ENCODE results near the gene IGSF9. TPM values are rescaled to one million over a fixed set of nuclear protein-coding genes. Genes with fewer than 3 reads are reported as not detected.

The IGSF9 gene
- total and polyA plus RNA-seq, 2 experiments from 2014 or later: 10.3 to 27.6 TPM

- TF ChIP-seq ZNF114 (CRISPR knock-in tag; IDR thresholded peaks at IDR 0.05): no peak
- TF ChIP-seq, protein P1, sequence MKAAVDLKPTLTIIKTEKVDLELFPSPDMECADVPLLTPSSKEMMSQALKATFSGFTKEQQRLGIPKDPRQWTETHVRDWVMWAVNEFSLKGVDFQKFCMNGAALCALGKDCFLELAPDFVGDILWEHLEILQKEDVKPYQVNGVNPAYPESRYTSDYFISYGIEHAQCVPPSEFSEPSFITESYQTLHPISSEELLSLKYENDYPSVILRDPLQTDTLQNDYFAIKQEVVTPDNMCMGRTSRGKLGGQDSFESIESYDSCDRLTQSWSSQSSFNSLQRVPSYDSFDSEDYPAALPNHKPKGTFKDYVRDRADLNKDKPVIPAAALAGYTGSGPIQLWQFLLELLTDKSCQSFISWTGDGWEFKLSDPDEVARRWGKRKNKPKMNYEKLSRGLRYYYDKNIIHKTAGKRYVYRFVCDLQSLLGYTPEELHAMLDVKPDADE (IDR thresholded peaks at IDR 0.05): no peak
- TF ChIP-seq NANOG (IDR thresholded peaks at IDR 0.05; ENCODE audit: borderline replicate concordance): no peak
- no peak for TF ChIP-seq CREB1 (CRISPR knock-in tag; IDR thresholded peaks at IDR 0.05; ENCODE audit: low read depth)
- TF ChIP-seq JUNB (IDR thresholded peaks at IDR 0.05; ENCODE audit: unreplicated experiment): no peak
- TF ChIP-seq STAT1 (IDR thresholded peaks at IDR 0.05; ENCODE audit: unreplicated experiment): no peak
- no peak for TF ChIP-seq ZNF331 (CRISPR knock-in tag; IDR thresholded peaks at IDR 0.05; ENCODE audit: low read depth)
- TF ChIP-seq CTCF (conservative IDR thresholded peaks at IDR 0.05; ENCODE audit: low read depth in 2 of 2): no peak
- no peak for TF ChIP-seq EZH2phosphoT487 (IDR thresholded peaks at IDR 0.05; ENCODE audit: unreplicated experiment)
- TF ChIP-seq EZH2 (IDR thresholded peaks at IDR 0.05; ENCODE audit: low read depth, unreplicated experiment): no peak
These were observed 7.1 kb downstream of the IGSF9 start (continued) for GRCh38 chr1:159938211-159938852.

GRCh38 chr1:159937054-159937750 lies 8.2 kb downstream of the IGSF9 start:
- no peak overlapping the region for H3K4me3 Mint-ChIP-seq
- H3K4me3 ChIP-seq: peak overlapping the region; percentile 34; the same call in 1 of the 2 replicates
- no peaks in the 10 kb centered on the region for H3K9me2 ChIP-seq (ENCODE audit: insufficient read depth)
- no peaks in the 10 kb centered on the region for H3F3A ChIP-seq (replicated peaks; ENCODE audit: low read depth)
- H3K27me3 Mint-ChIP-seq (ENCODE audit: insufficient read depth, low read depth, poor library complexity): peaks cover 23% of the 10 kb centered on the region
- peak overlapping the region; percentile 65; the same call in 1 of the 2 replicates for H3K27ac Mint-ChIP-seq
- H3K4me1 ChIP-seq (ENCODE audit: insufficient read depth): peaks cover 19% of the 10 kb centered on the region
- H3K27ac ChIP-seq (ENCODE audit: low read depth): no peak overlapping the region
- H3K27me3 ChIP-seq (ENCODE audit: insufficient read depth): no peaks in the 10 kb centered on the region
- H3K36me3 ChIP-seq (ENCODE audit: insufficient read depth): 0 out of 2 replicates have a peak, but pooled peaks cover 12% of the 10 kb centered on the region
- peaks cover 34% of the 10 kb centered on the region for H3K4me1 Mint-ChIP-seq
- peaks cover 4% of the 10 kb centered on the region; the same call in 1 of the 2 replicates for H4K20me1 ChIP-seq (replicated peaks; ENCODE audit: insufficient read depth)
- peak overlapping the region; percentile 69 for H3K4me2 ChIP-seq
- ATAC-seq (peak; percentile 16), DNase-seq (ENCODE audit: low spot score) (peak; percentile 75)
- no peaks in the 10 kb centered on the region for H3K79me2 ChIP-seq (replicated peaks; ENCODE audit: insufficient read depth)
- no peak overlapping the region for H2AFZ ChIP-seq
- peaks cover 43% of the 10 kb centered on the region for H3K36me3 Mint-ChIP-seq (ENCODE audit: low read depth)
- no peaks in the 10 kb centered on the region; the same call in 2 of the 3 replicates for H3K9me3 Mint-ChIP-seq
- TF ChIP-seq, protein P2, sequence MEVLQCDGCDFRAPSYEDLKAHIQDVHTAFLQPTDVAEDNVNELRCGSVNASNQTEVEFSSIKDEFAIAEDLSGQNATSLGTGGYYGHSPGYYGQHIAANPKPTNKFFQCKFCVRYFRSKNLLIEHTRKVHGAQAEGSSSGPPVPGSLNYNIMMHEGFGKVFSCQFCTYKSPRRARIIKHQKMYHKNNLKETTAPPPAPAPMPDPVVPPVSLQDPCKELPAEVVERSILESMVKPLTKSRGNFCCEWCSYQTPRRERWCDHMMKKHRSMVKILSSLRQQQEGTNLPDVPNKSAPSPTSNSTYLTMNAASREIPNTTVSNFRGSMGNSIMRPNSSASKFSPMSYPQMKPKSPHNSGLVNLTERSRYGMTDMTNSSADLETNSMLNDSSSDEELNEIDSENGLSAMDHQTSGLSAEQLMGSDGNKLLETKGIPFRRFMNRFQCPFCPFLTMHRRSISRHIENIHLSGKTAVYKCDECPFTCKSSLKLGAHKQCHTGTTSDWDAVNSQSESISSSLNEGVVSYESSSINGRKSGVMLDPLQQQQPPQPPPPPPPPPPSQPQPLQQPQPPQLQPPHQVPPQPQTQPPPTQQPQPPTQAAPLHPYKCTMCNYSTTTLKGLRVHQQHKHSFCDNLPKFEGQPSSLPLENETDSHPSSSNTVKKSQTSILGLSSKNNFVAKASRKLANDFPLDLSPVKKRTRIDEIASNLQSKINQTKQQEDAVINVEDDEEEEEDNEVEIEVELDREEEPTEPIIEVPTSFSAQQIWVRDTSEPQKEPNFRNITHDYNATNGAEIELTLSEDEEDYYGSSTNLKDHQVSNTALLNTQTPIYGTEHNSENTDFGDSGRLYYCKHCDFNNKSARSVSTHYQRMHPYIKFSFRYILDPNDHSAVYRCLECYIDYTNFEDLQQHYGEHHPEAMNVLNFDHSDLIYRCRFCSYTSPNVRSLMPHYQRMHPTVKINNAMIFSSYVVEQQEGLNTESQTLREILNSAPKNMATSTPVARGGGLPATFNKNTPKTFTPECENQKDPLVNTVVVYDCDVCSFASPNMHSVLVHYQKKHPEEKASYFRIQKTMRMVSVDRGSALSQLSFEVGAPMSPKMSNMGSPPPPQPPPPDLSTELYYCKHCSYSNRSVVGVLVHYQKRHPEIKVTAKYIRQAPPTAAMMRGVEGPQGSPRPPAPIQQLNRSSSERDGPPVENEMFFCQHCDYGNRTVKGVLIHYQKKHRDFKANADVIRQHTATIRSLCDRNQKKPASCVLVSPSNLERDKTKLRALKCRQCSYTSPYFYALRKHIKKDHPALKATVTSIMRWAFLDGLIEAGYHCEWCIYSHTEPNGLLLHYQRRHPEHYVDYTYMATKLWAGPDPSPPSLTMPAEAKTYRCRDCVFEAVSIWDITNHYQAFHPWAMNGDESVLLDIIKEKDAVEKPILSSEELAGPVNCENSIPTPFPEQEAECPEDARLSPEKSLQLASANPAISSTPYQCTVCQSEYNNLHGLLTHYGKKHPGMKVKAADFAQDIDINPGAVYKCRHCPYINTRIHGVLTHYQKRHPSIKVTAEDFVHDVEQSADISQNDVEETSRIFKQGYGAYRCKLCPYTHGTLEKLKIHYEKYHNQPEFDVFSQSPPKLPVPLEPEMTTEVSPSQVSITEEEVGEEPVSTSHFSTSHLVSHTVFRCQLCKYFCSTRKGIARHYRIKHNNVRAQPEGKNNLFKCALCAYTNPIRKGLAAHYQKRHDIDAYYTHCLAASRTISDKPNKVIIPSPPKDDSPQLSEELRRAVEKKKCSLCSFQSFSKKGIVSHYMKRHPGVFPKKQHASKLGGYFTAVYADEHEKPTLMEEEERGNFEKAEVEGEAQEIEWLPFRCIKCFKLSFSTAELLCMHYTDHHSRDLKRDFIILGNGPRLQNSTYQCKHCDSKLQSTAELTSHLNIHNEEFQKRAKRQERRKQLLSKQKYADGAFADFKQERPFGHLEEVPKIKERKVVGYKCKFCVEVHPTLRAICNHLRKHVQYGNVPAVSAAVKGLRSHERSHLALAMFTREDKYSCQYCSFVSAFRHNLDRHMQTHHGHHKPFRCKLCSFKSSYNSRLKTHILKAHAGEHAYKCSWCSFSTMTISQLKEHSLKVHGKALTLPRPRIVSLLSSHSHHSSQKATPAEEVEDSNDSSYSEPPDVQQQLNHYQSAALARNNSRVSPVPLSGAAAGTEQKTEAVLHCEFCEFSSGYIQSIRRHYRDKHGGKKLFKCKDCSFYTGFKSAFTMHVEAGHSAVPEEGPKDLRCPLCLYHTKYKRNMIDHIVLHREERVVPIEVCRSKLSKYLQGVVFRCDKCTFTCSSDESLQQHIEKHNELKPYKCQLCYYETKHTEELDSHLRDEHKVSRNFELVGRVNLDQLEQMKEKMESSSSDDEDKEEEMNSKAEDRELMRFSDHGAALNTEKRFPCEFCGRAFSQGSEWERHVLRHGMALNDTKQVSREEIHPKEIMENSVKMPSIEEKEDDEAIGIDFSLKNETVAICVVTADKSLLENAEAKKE (CRISPR knock-in tag; IDR thresholded peaks at IDR 0.05): no peak
- TF ChIP-seq EZH2phosphoT487 (IDR thresholded peaks at IDR 0.05; ENCODE audit: unreplicated experiment) (no peak), CTCF (conservative IDR thresholded peaks at IDR 0.05; ENCODE audit: low read depth in 2 of 2) (no peak), EZH2 (IDR thresholded peaks at IDR 0.05; ENCODE audit: low read depth, unreplicated experiment) (no peak), CREB1 (CRISPR knock-in tag; IDR thresholded peaks at IDR 0.05; ENCODE audit: low read depth) (no peak)
